GM19324 (cell line): Measurements from ENCODE around the gene MLYCD.

Experiments
- ATAC-seq: cut with Tn5 transposase; IDR thresholded peaks from one replicate; pipeline ENCODE4 v1.9.1; 2021; ENCODE audit warnings: mild to moderate bottlenecking, moderate library complexity; ENCODE audit not compliant: unreplicated experiment, low FRiP score

MLYCD gene

GRCh38 chr16:83924686-83925085, 25.8 kb downstream of the MLYCD start:
- ATAC-seq: no peak

- ATAC-seq: no peak
Observed at GRCh38 chr16:83925095-83925905, 26.4 kb downstream of the MLYCD start.

- ATAC-seq: no peak
Observed at GRCh38 chr16:83925957-83926725, 27.2 kb downstream of the MLYCD start.

GRCh38 chr16:83926726-83927397, 27.9 kb downstream of the MLYCD start:
- ATAC-seq: no peak

GRCh38 chr16:83928341-83929055, 29.6 kb downstream of the MLYCD start:
- no peak for ATAC-seq

- no peak for ATAC-seq
Observed at GRCh38 chr16:83929811-83930555, 31.1 kb downstream of the MLYCD start.

- no peak for ATAC-seq
Observed at GRCh38 chr16:83930730-83931500, 32.0 kb downstream of the MLYCD start.

- no peak for ATAC-seq
Observed at GRCh38 chr16:83931556-83931955, 32.6 kb downstream of the MLYCD start.

- no peak for ATAC-seq
Observed at GRCh38 chr16:83932304-83932703, 33.4 kb downstream of the MLYCD start.

- no peak for ATAC-seq
Observed at GRCh38 chr16:83932955-83933673, 34.2 kb downstream of the MLYCD start.

- ATAC-seq: no peak
Observed at GRCh38 chr16:83933885-83934683, 35.2 kb downstream of the MLYCD start.

GRCh38 chr16:83934684-83934977, 35.7 kb downstream of the MLYCD start:
- ATAC-seq: no peak

- no peak for ATAC-seq
Observed at GRCh38 chr16:83935005-83935857, 36.3 kb downstream of the MLYCD start.

- ATAC-seq: no peak
Observed at GRCh38 chr16:83935858-83936255, 36.9 kb downstream of the MLYCD start.

GRCh38 chr16:83936581-83937165, 37.8 kb downstream of the MLYCD start:
- ATAC-seq: no peak

GRCh38 chr16:83937267-83937666, 38.4 kb downstream of the MLYCD start:
- ATAC-seq: no peak
